Left ventricle myocardium inferior (tissue), 1 donor: ENCODE measurements around the gene TTLL5. TPM values are rescaled to one million over a fixed set of nuclear protein-coding genes. Genes with fewer than 3 reads are reported as not detected.

ENCODE experiments used
- DNase-seq: peaks from one replicate; pipeline ENCODE4 v3.0.0-alpha.2; 2020
- H3K27ac ChIP-seq: fragments of 200-600 bp; replicated peaks from 2 replicates; pipeline ENCODE4 v1.8.0; 2021
- H3K27me3 ChIP-seq: fragments of 200-600 bp; 2 replicates; pipeline ENCODE4 v1.8.0; 2021; ENCODE audit warnings: low read depth
- H3K36me3 ChIP-seq: fragments of 200-600 bp; 2 replicates; pipeline ENCODE4 v1.8.0; 2021
- H3K4me1 ChIP-seq: fragments of 200-600 bp; 2 replicates; pipeline ENCODE4 v1.8.0; 2021
- H3K4me3 ChIP-seq: fragments of 200-600 bp; 2 replicates; pipeline ENCODE4 v1.8.0; 2021; ENCODE audit warnings: mild to moderate bottlenecking, moderate library complexity
- H3K9me3 ChIP-seq: fragments of 200-600 bp; replicated peaks from 2 replicates; pipeline ENCODE4 v1.8.0; 2021
- CTCF ChIP-seq: fragments of 200-600 bp; IDR thresholded peaks from 2 replicates; pipeline ENCODE4 v1.8.0; 2021; ENCODE audit warnings: antibody characterized with exemption, mild to moderate bottlenecking, borderline replicate concordance
- intact Hi-C: fragments of 100-400 bp; cut with micrococcal nuclease; formaldehyde crosslinking; loops from one replicate; pipeline ENCODE4 v1.11.0; 2022
- total RNA-seq: library from RNA; stranded (reverse); fragmentation: NEBNext Ultra II Directional; extraction: Animal tissue kit (Norgen Biotek cat#: 25700); gene quantifications from one replicate; pipeline ENCODE4 v1.2.1, GENCODE V29; 2021
- donor health status: DM: no; HTN: yes; CAD: no; lungs with severe emphysema.

Gene TTLL5
- total RNA-seq, 1 donor from 2014 or later = 16.3 TPM

GRCh38 chr14:75991753-75992152 lies 330.7 kb downstream of the TTLL5 start:
- no peak for DNase-seq
- intact Hi-C loops = loop anchor here (10.0 kb wide), 1 partner anchor 197 kb away; no protein-coding TSS in a partner anchor
- Histone ChIP-seq H3K36me3 (peaks cover 24% of the 10 kb centered on the region), H3K4me1 (peaks cover 74% of the 10 kb centered on the region), H3K9me3 (no peaks in the 10 kb centered on the region), H3K4me3 (no peak overlapping the region), H3K27ac (peak overlapping the region; percentile 13), H3K27me3 (no peaks in the 10 kb centered on the region)
- no peak for TF ChIP-seq CTCF

GRCh38 chr14:75993567-75994041 lies 332.6 kb downstream of the TTLL5 start:
- TF ChIP-seq CTCF = peak; percentile 11
- Histone ChIP-seq H3K27me3 (no peaks in the 10 kb centered on the region), H3K4me1 (peaks cover 64% of the 10 kb centered on the region), H3K36me3 (peaks cover 36% of the 10 kb centered on the region), H3K9me3 (no peaks in the 10 kb centered on the region), H3K27ac (peak overlapping the region; percentile 72), H3K4me3 (no peak overlapping the region)
- intact Hi-C loops = loop anchor here (10.0 kb wide), 1 partner anchor 199 kb away; no protein-coding TSS in a partner anchor
- no peak for DNase-seq

DNA sequence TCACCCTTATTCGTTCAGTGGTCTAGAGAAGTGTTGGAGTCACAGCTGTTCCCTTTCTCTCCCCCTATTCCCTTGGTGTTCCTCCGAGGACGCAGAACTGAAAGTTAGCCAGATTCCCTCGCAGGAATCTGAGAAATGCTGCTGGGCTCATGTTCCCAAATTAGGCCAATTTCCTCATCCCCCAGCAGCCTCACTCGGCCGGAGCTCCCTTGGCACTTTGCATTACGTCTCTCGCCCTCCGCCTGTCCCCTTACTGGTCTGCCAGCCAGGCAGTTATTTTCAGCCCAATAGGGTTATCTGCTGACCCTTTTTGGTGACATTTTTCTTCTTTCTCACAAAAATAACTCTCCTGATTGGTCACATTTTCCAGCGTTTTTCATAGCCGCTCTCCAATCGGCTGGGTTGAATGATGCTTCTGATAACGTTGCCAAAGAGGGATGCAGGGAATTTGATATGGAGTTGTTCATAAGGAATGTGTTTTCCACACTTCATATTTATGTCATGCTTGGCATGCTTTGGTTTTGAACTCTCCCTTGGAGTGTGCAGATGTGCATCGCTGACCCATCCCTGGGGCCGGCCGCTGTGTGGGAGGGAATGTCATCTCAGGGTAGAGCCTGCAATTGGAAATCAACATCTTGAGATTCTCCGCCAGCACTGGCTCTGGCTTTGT lies 334.5 kb downstream of the TTLL5 start:
- TF ChIP-seq CTCF = no peak
- peaks cover 53% of the 10 kb centered on the region for H3K4me1 ChIP-seq
- H3K4me3 ChIP-seq = peak overlapping the region; percentile 43
- H3K27me3 ChIP-seq = no peaks in the 10 kb centered on the region
- DNase-seq = peak; percentile 62
- peak overlapping the region; percentile 72 for H3K27ac ChIP-seq
- peaks cover 45% of the 10 kb centered on the region for H3K36me3 ChIP-seq
- H3K9me3 ChIP-seq = no peaks in the 10 kb centered on the region
- intact Hi-C loops = loop anchor here (10.0 kb wide), 1 partner anchor 201 kb away; no protein-coding TSS in a partner anchor

DNA sequence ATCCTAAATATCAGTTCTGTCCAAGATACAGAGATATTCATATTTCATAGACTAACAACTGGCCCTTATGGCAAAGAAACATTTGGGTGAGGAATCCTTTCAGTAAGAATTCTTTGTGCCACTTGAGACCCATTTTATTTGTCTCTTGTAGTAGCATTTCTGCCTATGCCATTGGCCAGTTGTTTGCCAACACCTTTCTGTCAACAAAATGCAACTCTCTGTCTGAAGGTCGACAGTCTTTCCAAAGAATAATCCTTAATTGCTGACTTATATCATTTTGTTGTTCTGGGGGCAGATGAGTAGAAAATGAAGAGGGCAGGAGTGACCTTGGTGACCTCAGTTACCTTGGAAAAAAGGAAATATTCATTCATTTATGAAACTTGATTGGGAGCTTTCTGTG lies 335.4 kb downstream of the TTLL5 start:
- no peak for TF ChIP-seq CTCF
- H3K36me3 ChIP-seq = peaks cover 55% of the 10 kb centered on the region
- H3K27me3 ChIP-seq = no peaks in the 10 kb centered on the region
- peak overlapping the region; percentile 72 for H3K27ac ChIP-seq
- peaks cover 51% of the 10 kb centered on the region for H3K4me1 ChIP-seq
- intact Hi-C loops = loop anchor here (10.0 kb wide), 1 partner anchor 202 kb away; no protein-coding TSS in a partner anchor
- no peak overlapping the region for H3K4me3 ChIP-seq
- H3K9me3 ChIP-seq = no peaks in the 10 kb centered on the region
- no peak for DNase-seq

GRCh38 chr14:75999511-76000190 lies 338.6 kb downstream of the TTLL5 start:
- Histone ChIP-seq H3K36me3 (peaks cover 69% of the 10 kb centered on the region), H3K4me1 (peaks cover 23% of the 10 kb centered on the region), H3K9me3 (peaks cover 10% of the 10 kb centered on the region), H3K27me3 (no peaks in the 10 kb centered on the region), H3K4me3 (no peak overlapping the region), H3K27ac (no peak overlapping the region)
- no peak for DNase-seq
- intact Hi-C loops = loop anchor here (10.0 kb wide), 1 partner anchor 205 kb away; no protein-coding TSS in a partner anchor
- TF ChIP-seq CTCF = no peak
